Muscle of leg (tissue), 11 donors: Measurements from ENCODE around the gene RHEB. TPM values are rescaled to one million over a fixed set of nuclear protein-coding genes. Genes with fewer than 3 reads are reported as not detected.

Experiments
- DNase-seq: peaks from one replicate; pipeline ENCODE4 v3.0.0; 2013
- H3K27ac ChIP-seq: one replicate; pipeline ENCODE4 v1.5.1; 2013; ENCODE audit warnings: mild to moderate bottlenecking, low read length, control low read depth
- H3K27me3 ChIP-seq: one replicate; pipeline ENCODE4 v1.6.1; 2013; ENCODE audit warnings: low read length; ENCODE audit not compliant: control insufficient read depth, insufficient read depth
- H3K36me3 ChIP-seq: one replicate; pipeline ENCODE4 v1.6.1; 2013; ENCODE audit warnings: low read length; ENCODE audit not compliant: control insufficient read depth, insufficient read depth
- H3K4me1 ChIP-seq: one replicate; pipeline ENCODE4 v1.6.1; 2013; ENCODE audit warnings: low read length; ENCODE audit not compliant: control insufficient read depth, insufficient read depth
- H3K4me3 ChIP-seq: one replicate; pipeline ENCODE4 v1.5.1; 2013; ENCODE audit warnings: low read length, control low read depth
- H3K9me3 ChIP-seq: replicated peaks from 2 replicates; pipeline ENCODE4 v1.6.1; 2013; ENCODE audit warnings: low read depth, low read length; ENCODE audit not compliant: control insufficient read depth
- WGBS: methylation state at CpG from one replicate; pipeline ENCODE4 v1.1.5; 2013; ENCODE audit warnings: missing lambda C conversion rate; ENCODE audit not compliant: insufficient coverage; 5-methylcytosine and 5-hydroxymethylcytosine counted together
- polyA plus RNA-seq, 8 donors: library from polyadenylated mRNA; unstranded; fragments of 120-200 nt; gene quantifications; one replicate each; pipeline versions ENCODE4 v1.2.1 to v1.2.3, GENCODE V29; 2013; ENCODE audit warnings: inconsistent platforms in 1 of 8, low replicate concordance in 1 of 8; ENCODE audit not compliant: insufficient read length in 8 of 8, insufficient read depth in 1 of 8
- total RNA-seq: library from RNA; stranded (reverse); fragments of 120-200 nt; gene quantifications from one replicate; pipeline ENCODE4 v1.2.4, GENCODE V29; 2013

Gene RHEB
- total and polyA plus RNA-seq, 9 donors = 75.6 to 101 (median 83.6) TPM

DNA sequence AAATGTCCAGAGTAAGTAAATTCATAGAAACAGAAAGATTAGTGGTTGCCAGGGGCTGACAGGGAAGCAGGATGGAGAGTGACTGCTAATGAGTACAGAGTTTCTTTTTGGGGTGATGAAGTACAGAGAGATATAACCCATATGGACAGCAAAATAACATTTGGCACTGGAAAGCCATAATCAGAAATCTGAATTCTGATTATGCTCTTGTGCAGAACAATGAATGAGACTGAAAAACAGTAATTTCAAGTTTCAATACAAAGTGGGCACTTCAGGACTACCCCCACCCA is 4.5 kb downstream of the RHEB start:
- H3K27me3 ChIP-seq = no peaks in the 10 kb centered on the region
- no peaks in the 10 kb centered on the region for H3K36me3 ChIP-seq
- H3K4me3 ChIP-seq = no peak overlapping the region
- peaks cover 2% of the 10 kb centered on the region for H3K9me3 ChIP-seq
- H3K27ac ChIP-seq = no peak overlapping the region
- DNase-seq = no peak
- peaks cover 14% of the 10 kb centered on the region for H3K4me1 ChIP-seq

- Histone ChIP-seq H3K4me1 (peaks cover 12% of the 10 kb centered on the region), H3K36me3 (no peaks in the 10 kb centered on the region), H3K27ac (no peak overlapping the region), H3K4me3 (no peak overlapping the region), H3K27me3 (no peaks in the 10 kb centered on the region), H3K9me3 (peaks cover 2% of the 10 kb centered on the region)
- WGBS = no CpG with 5 or more reads among the region's 6 CpGs
- DNase-seq = no peak
Measured at GRCh38 chr7:151514461-151515275, 5.0 kb downstream of the RHEB start.

GRCh38 chr7:151513133-151513532 is 6.6 kb downstream of the RHEB start:
- H3K4me3 ChIP-seq = no peak overlapping the region
- H3K27ac ChIP-seq = no peak overlapping the region
- H3K36me3 ChIP-seq = no peaks in the 10 kb centered on the region
- H3K9me3 ChIP-seq = peaks cover 2% of the 10 kb centered on the region
- no CpG with 5 or more reads among the region's 1 CpG for WGBS
- no peak for DNase-seq
- H3K27me3 ChIP-seq = no peaks in the 10 kb centered on the region
- peaks cover 15% of the 10 kb centered on the region for H3K4me1 ChIP-seq

DNA sequence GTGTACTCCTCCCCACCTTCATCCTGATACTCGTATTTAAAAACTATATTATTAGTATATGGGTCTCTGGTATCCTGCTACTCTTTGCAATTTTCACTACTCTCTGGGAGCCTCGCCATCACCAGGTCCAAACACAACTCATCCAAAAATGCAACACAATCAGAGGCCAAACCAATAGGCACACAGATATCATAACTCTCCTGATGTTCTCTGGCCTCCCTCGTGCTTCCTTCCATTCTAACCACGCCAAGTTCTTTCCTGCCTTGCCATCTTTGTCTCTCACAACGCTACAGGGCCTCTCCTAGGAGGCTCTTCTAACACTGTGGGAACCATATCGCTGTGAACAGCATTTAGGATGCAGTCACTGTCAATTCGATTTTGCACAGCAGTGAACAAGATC is 7.3 kb downstream of the RHEB start:
- peak; percentile 48 for DNase-seq
- H3K4me1 ChIP-seq = peaks cover 8% of the 10 kb centered on the region
- WGBS = 69% methylated on average over 6 of the region's 7 CpGs

GRCh38 chr7:151511946-151512345 is 7.7 kb downstream of the RHEB start:
- H3K9me3 ChIP-seq = peaks cover 2% of the 10 kb centered on the region
- no peak overlapping the region for H3K4me3 ChIP-seq
- H3K27me3 ChIP-seq = no peaks in the 10 kb centered on the region
- H3K4me1 ChIP-seq = peaks cover 7% of the 10 kb centered on the region
- no CpG with 5 or more reads among the region's 4 CpGs for WGBS
- H3K27ac ChIP-seq = no peak overlapping the region
- no peaks in the 10 kb centered on the region for H3K36me3 ChIP-seq
- no peak for DNase-seq

More for the DNA sequence above, 7.3 kb downstream of the RHEB start:
- H3K27ac ChIP-seq = no peak overlapping the region
- H3K36me3 ChIP-seq = no peaks in the 10 kb centered on the region
- no peak overlapping the region for H3K4me3 ChIP-seq
- no peaks in the 10 kb centered on the region for H3K27me3 ChIP-seq
- H3K9me3 ChIP-seq = peaks cover 2% of the 10 kb centered on the region

DNA sequence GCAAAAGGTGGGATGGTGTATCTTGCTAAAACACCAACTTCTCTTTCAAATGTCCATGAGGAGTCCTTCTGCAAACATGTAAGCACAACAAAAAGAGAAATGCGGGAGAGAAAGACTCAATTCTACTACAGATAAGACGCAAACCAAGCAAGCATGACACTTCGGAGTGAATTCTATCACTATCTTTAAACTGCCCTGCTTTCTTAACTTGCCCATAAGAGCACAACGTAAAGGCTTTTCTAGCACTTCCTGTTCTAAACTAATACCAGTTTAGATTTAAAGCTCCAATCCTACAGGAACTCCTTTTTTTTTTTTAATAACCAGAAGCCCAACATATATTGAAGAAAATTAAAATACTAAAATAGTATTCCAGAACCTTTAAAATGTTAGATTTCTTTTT is 8.4 kb downstream of the RHEB start:
- no CpG with 5 or more reads among the region's 4 CpGs for WGBS
- Histone ChIP-seq H3K27me3 (no peaks in the 10 kb centered on the region), H3K27ac (no peak overlapping the region), H3K4me3 (no peak overlapping the region), H3K4me1 (peaks cover 10% of the 10 kb centered on the region), H3K36me3 (no peaks in the 10 kb centered on the region), H3K9me3 (peaks cover 2% of the 10 kb centered on the region)
- DNase-seq = no peak

- 88% methylated on average over 5 of the region's 5 CpGs for WGBS
- Histone ChIP-seq H3K27ac (no peak overlapping the region), H3K9me3 (peaks cover 2% of the 10 kb centered on the region), H3K4me3 (no peak overlapping the region), H3K27me3 (no peaks in the 10 kb centered on the region), H3K36me3 (no peaks in the 10 kb centered on the region), H3K4me1 (peaks cover 10% of the 10 kb centered on the region)
- no peak for DNase-seq
Measured at GRCh38 chr7:151509670-151510333, 9.9 kb downstream of the RHEB start.

GRCh38 chr7:151508991-151509390 is 10.7 kb downstream of the RHEB start:
- H3K9me3 ChIP-seq = no peaks in the 10 kb centered on the region
- no peak overlapping the region for H3K27ac ChIP-seq
- H3K27me3 ChIP-seq = no peaks in the 10 kb centered on the region
- no peaks in the 10 kb centered on the region for H3K36me3 ChIP-seq
- DNase-seq = no peak
- peaks cover 10% of the 10 kb centered on the region for H3K4me1 ChIP-seq
- no peak overlapping the region for H3K4me3 ChIP-seq
- 92% methylated on average over 5 of the region's 6 CpGs for WGBS

- no peak overlapping the region for H3K27ac ChIP-seq
- H3K9me3 ChIP-seq = no peaks in the 10 kb centered on the region
- H3K4me3 ChIP-seq = no peak overlapping the region
- H3K4me1 ChIP-seq = peaks cover 10% of the 10 kb centered on the region
- H3K27me3 ChIP-seq = no peaks in the 10 kb centered on the region
- H3K36me3 ChIP-seq = no peaks in the 10 kb centered on the region
- DNase-seq = no peak
- no CpG with 5 or more reads among the region's 2 CpGs for WGBS
Measured at GRCh38 chr7:151507806-151508205, 11.9 kb downstream of the RHEB start.

GRCh38 chr7:151506901-151507382 is 12.8 kb downstream of the RHEB start:
- no peaks in the 10 kb centered on the region for H3K36me3 ChIP-seq
- no peaks in the 10 kb centered on the region for H3K27me3 ChIP-seq
- H3K27ac ChIP-seq = no peak overlapping the region
- WGBS = 60% methylated on average over 1 of the region's 5 CpGs
- no peaks in the 10 kb centered on the region for H3K9me3 ChIP-seq
- DNase-seq = no peak
- H3K4me1 ChIP-seq = peaks cover 10% of the 10 kb centered on the region
- H3K4me3 ChIP-seq = no peak overlapping the region
